Retinal pigment epithelial cell (primary cell): Measurements from ENCODE around the gene UBE2L5.
A peak's percentile ranks its signal among the peaks of the same experiment; 100 is the strongest.

ENCODE experiments used
- DNase-seq: peaks from one replicate; pipeline ENCODE4 v3.0.0-alpha.2; 2010; ENCODE audit warnings: low read depth
- H3K4me3 ChIP-seq: 2 replicates; pipeline ENCODE4 v1.5.1; 2011; ENCODE audit warnings: mild to moderate bottlenecking, low read length, control low read depth, moderate library complexity
- CTCF ChIP-seq: conservative IDR thresholded peaks from 2 replicates; pipeline ENCODE4 v1.5.1; 2011; ENCODE audit warnings: low read depth, low read length, control low read depth, inconsistent platforms

The UBE2L5 gene

DNA sequence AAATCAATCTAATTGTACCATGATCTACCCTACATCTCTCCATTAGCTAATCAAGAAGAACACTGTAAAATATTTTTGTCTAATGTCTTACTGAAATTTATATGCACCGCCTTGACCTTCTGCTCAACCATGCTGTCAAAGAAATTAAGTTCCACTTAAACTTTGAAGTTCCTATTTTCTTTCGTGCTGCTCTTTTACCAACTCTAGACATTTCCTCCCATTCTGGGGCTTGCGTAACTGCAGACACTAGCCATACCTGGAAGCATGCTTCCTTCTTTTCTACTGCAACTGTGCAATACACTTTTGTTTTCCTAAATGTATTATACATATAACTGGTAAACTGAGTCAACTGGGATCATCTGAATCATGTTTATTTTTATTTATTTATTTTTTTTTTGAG, 8.5 kb upstream of the UBE2L5 start:
- no peak for DNase-seq
- no peak overlapping the region for H3K4me3 ChIP-seq
- TF ChIP-seq CTCF, result no peak

GRCh38 chr13:30415430-30416030, 6.8 kb upstream of the UBE2L5 start:
- no peak for TF ChIP-seq CTCF
- no peak overlapping the region for H3K4me3 ChIP-seq
- DNase-seq, result no peak

DNA sequence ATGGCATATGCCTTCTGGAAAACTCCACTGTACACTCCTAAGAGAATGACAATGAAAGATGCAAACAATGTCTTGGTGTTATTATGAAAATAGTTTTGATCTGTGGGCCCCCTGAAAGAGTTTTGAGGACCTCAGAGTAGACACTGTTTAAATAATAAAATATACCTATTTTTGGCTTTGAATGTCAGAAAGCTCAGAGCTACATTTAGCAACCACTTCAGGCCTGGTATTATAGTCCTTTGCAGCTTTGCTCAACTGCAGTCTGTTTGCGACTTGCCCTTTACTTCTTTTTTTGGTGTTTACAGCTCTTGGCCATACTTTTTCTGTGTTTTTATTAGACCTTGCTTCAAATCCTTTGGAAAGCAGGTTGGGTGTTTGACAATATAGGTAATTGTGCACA, 5.8 kb upstream of the UBE2L5 start:
- no peak for DNase-seq

GRCh38 chr13:30418075-30418716, 4.1 kb upstream of the UBE2L5 start:
- H3K4me3 ChIP-seq, result no peak overlapping the region
- TF ChIP-seq CTCF, result no peak
- no peak for DNase-seq

More for the DNA sequence above, 5.8 kb upstream of the UBE2L5 start:
- H3K4me3 ChIP-seq, result no peak overlapping the region
- no peak for TF ChIP-seq CTCF

- TF ChIP-seq CTCF, result no peak
- no peak for DNase-seq
- no peak overlapping the region for H3K4me3 ChIP-seq
These were observed 3.4 kb upstream of the UBE2L5 start for GRCh38 chr13:30418717-30419459.

DNA sequence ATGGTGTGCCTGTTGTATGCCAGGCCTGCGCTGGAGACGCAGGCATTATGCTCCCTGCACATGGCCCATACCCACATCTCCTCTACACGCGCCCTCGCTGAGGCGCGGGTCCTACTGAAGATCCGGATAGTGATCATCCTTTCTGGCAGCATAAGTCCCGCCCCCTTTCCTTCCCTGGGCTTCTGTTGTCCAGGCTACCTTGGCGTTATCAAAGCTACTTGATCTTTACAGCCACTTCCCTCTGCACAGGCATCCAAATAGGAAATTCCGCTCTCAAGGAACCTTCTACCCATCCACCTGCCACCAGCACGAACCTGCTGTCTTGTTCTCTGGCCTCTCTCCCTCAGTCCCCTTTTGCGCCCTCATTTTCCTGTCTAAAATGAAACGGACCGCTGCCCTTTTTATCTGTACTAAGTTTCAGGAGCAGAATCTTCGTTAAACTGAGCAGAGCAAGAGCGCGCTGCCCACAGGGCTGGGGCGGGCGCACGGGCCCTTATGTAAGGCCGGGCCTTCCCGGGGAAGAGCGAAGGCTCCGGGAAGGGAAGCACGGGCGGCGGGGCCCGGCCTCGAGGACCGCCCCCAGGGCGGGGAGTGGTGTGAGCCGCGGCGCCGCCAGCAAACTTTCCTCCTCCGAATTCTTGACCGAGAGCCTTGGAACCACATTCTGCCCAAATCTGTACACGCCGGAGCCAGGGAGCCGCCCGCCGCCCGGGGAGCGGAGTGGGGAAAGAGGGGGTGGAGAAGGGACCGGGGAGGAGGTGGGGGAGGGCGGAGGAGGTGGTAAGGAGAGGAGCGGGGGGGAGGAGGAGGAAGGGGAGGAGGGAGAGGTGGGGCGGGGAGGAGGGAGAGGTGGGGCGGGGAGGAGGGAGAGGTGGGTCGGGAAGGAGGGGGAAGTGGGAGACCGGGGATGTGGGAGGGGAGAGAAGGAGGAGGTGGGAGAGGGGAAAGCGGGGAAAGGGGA, 920 bp upstream of the UBE2L5 start:
- DNase-seq, result no peak
- peak overlapping the region; percentile 62 for H3K4me3 ChIP-seq
- TF ChIP-seq CTCF, result no peak
